SK-N-SH (cell line): ENCODE measurements around the gene CACNG7. TPM values are rescaled to one million over a fixed set of nuclear protein-coding genes. Genes with fewer than 3 reads are reported as not detected.

Source experiments
- CTCF ChIA-PET: fragments of 300-600, 350-600 bp; formaldehyde crosslinking; extraction: SDS; loops from one replicate; lab custom pipeline; 2021; lab: Yijun Ruan, JAX
- POLR2A ChIA-PET: fragments of 350-600 bp; sonication (Branson Sonifier 250); formaldehyde crosslinking; extraction: SDS; loops from one replicate; lab custom pipeline; 2020; ENCODE audit warnings: antibody characterized with exemption, inconsistent platforms; lab: Yijun Ruan, JAX
- DNase-seq: peaks from one replicate; pipeline ENCODE4 v3.0.0; 2012
- H2AFZ ChIP-seq: fragments of 200-600 bp; sonication (generic); 2 replicates; pipeline ENCODE4 v1.8.1; 2016; ENCODE audit warnings: antibody characterized with exemption, mild to moderate bottlenecking, low read depth
- H3F3A ChIP-seq: fragments of 200-600 bp; sonication (generic); replicated peaks from 2 replicates; pipeline ENCODE3; 2016; ENCODE audit warnings: antibody characterized with exemption, mild to moderate bottlenecking; ENCODE audit not compliant: insufficient read depth
- H3K27ac ChIP-seq, 2 experiments: fragments of 200-500 bp in 1 of 2; fragments of 200-600 bp in 1 of 2; sonication (Bioruptor generic) in 1 of 2; sonication (generic), shearing (Covaris generic) in 1 of 2; 2 replicates each; pipeline versions ENCODE4 v1.5.1 to v1.6.1; 2014 to 2016; ENCODE audit warnings: low read depth in 2 of 2, inconsistent platforms in 1 of 2, low read length in 1 of 2, mild to moderate bottlenecking in 1 of 2, mixed read lengths in 1 of 2
- H3K27me3 ChIP-seq: fragments of 200-600 bp; sonication (generic), shearing (Covaris generic); 2 replicates; pipeline ENCODE4 v1.6.1; 2016; ENCODE audit warnings: mixed run types; ENCODE audit not compliant: insufficient read depth
- H3K36me3 ChIP-seq, 2 experiments: fragments of 200-500 bp in 1 of 2; fragments of 200-600 bp in 1 of 2; sonication (Bioruptor generic) in 1 of 2; sonication (generic) in 1 of 2; replicated peaks in 1 of 2; 2 replicates each; pipeline versions ENCODE3 to v1.5.1; 2014 to 2016; ENCODE audit warnings: low read length in 1 of 2, mild to moderate bottlenecking in 1 of 2; ENCODE audit not compliant: insufficient read depth in 2 of 2, control insufficient read depth in 1 of 2
- H3K4me1 ChIP-seq, 2 experiments: fragments of 200-500 bp in 1 of 2; fragments of 200-600 bp in 1 of 2; sonication (Bioruptor generic) in 1 of 2; sonication (generic), shearing (Covaris generic) in 1 of 2; 2 replicates each; pipeline versions ENCODE4 v1.5.1 to v1.6.1; 2014 to 2016; ENCODE audit warnings: low read depth in 1 of 2, low read length in 1 of 2, mixed run types in 1 of 2; ENCODE audit not compliant: insufficient read depth in 2 of 2, control insufficient read depth in 1 of 2
- H3K4me2 ChIP-seq: fragments of 200-600 bp; sonication (generic), shearing (Covaris generic); 2 replicates; pipeline ENCODE4 v1.6.1; 2017; ENCODE audit warnings: mixed run types
- H3K4me3 ChIP-seq, 2 experiments: fragments of 200-500 bp in 1 of 2; fragments of 200-600 bp in 1 of 2; sonication (Bioruptor generic) in 1 of 2; sonication (generic), shearing (Covaris generic) in 1 of 2; 2 replicates each; pipeline versions ENCODE4 v1.5.1 to v1.8.1; 2014 to 2016; ENCODE audit warnings: low read depth in 2 of 2, inconsistent platforms in 1 of 2, low read length in 1 of 2, mild to moderate bottlenecking in 1 of 2, mixed read lengths in 1 of 2, moderate library complexity in 1 of 2
- H3K79me2 ChIP-seq: fragments of 200-600 bp; sonication (generic); 2 replicates; pipeline ENCODE4 v1.8.1; 2017; ENCODE audit warnings: mild to moderate bottlenecking; ENCODE audit not compliant: insufficient read depth
- H3K9ac ChIP-seq: fragments of 200-600 bp; sonication (generic); 2 replicates; pipeline ENCODE4 v1.6.1; 2017; ENCODE audit warnings: mixed run types
- H3K9me2 ChIP-seq: fragments of 200-600 bp; sonication (generic); 2 replicates; pipeline ENCODE4 v1.6.1; 2017; ENCODE audit warnings: mixed run types
- H3K9me3 ChIP-seq: fragments of 200-600 bp; sonication (generic); 2 replicates; pipeline ENCODE4 v1.6.1; 2017; ENCODE audit warnings: mixed run types, mild to moderate bottlenecking, moderate library complexity
- H4K20me1 ChIP-seq: fragments of 200-600 bp; sonication (generic); 2 replicates; pipeline ENCODE4 v1.6.1; 2017; ENCODE audit warnings: mild to moderate bottlenecking, mixed run types; ENCODE audit not compliant: insufficient read depth
- CHD2 ChIP-seq: fragments of 150-350 bp; IDR thresholded peaks from 2 replicates; pipeline ENCODE4 v1.6.1; 2018; ENCODE audit warnings: low read length; ENCODE audit not compliant: partially characterized antibody
- ELF1 ChIP-seq: IDR thresholded peaks from 2 replicates; pipeline ENCODE4 v1.4.0; 2012
- EP300 ChIP-seq, 2 experiments: IDR thresholded peaks; 2 replicates each; pipeline versions ENCODE4 v1.4.0 to v1.6.1; 2012; ENCODE audit warnings: borderline replicate concordance in 1 of 2, low read depth in 1 of 2, low read length in 1 of 2
- EZH2phosphoT487 ChIP-seq: fragments of 200-600 bp; sonication (generic); IDR thresholded peaks from 2 replicates; pipeline ENCODE4 v1.6.1; 2017; ENCODE audit warnings: low read depth, mixed run types, mild to moderate bottlenecking, antibody characterized with exemption, moderate library complexity, borderline replicate concordance
- FOXJ3 ChIP-seq: sonication (generic); formaldehyde crosslinking; IDR thresholded peaks from 2 replicates; pipeline ENCODE4 v1.5.1; 2020; ENCODE audit warnings: mild to moderate bottlenecking, missing genetic modification reagents
- FOXM1 ChIP-seq: IDR thresholded peaks from 2 replicates; pipeline ENCODE4 v1.4.0; 2012; ENCODE audit warnings: low read depth, mild to moderate bottlenecking
- GABPA ChIP-seq: IDR thresholded peaks from 2 replicates; pipeline ENCODE4 v1.4.0; 2012; ENCODE audit warnings: low read depth, mild to moderate bottlenecking
- POLR2AphosphoS5 ChIP-seq: IDR thresholded peaks from 2 replicates; pipeline ENCODE4 v1.6.1; 2012; ENCODE audit warnings: low read depth, low read length
- RFX5 ChIP-seq: IDR thresholded peaks from 2 replicates; pipeline ENCODE4 v1.6.1; 2012; ENCODE audit warnings: mild to moderate bottlenecking, improper control_type of control experiment, low read length
- TAF1 ChIP-seq: IDR thresholded peaks from 2 replicates; pipeline ENCODE4 v1.6.1; 2012; ENCODE audit warnings: low read depth, mild to moderate bottlenecking, low read length, moderate library complexity, borderline replicate concordance
- TCF12 ChIP-seq: IDR thresholded peaks from 2 replicates; pipeline ENCODE4 v1.4.0; 2012
- TEAD4 ChIP-seq: IDR thresholded peaks from 2 replicates; pipeline ENCODE4 v1.4.0; 2012; ENCODE audit warnings: mild to moderate bottlenecking, borderline replicate concordance; ENCODE audit not compliant: insufficient read depth
- YY1 ChIP-seq: IDR thresholded peaks from 2 replicates; pipeline ENCODE4 v1.4.0; 2012; ENCODE audit warnings: low read depth, mild to moderate bottlenecking
- ZBTB33 ChIP-seq: IDR thresholded peaks from 2 replicates; pipeline ENCODE4 v1.4.0; 2012; ENCODE audit warnings: low read depth, borderline replicate concordance
- WGBS: methylation state at CpG from one replicate; pipeline ENCODE4 v1.1.6; 2017; ENCODE audit warnings: low lambda C conversion rate; 5-methylcytosine and 5-hydroxymethylcytosine counted together
- polyA plus RNA-seq, 3 experiments: library from polyadenylated mRNA; depleted of rRNA; stranded (reverse); fragments of >200 nt; gene quantifications; 2 replicates each; pipeline ENCODE4 v1.2.3, GENCODE V29; 2012
- TF ChIP-seq, protein P1 (sequence below): IDR thresholded peaks from 2 replicates; pipeline ENCODE4 v1.4.0; 2012; ENCODE audit warnings: low read depth
- TF ChIP-seq, protein P2 (sequence below): IDR thresholded peaks from 2 replicates; pipeline ENCODE4; 2012
- TF ChIP-seq, protein P3 (sequence below): fragments of 200-600 bp; sonication (generic); IDR thresholded peaks from 2 replicates; pipeline ENCODE4 v1.6.1; 2017; ENCODE audit warnings: antibody characterized with exemption, mild to moderate bottlenecking, moderate library complexity

CACNG7 gene
- polyA plus RNA-seq, 1 of the 3 experiments (the other 2 are of a cell fraction): 25.7 TPM

DNA sequence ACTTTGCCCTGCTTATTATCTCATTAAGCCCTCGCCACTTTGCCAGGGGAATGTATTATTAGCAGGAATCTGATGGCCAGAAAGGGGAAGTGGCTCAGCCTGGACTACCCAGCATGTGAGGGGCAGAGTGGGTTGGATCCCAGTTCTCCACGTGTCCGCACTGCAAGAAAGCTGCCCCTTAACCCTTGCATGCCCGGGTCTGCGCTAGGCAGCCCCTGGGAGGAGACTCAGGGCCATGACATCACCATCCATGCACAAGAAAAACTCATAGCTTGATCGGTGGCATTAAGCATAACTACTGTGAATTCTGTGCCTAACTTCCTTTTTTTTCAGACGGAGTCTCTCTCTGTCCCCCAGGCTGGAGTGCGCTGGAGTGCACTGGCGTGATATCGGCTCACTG lies 62.6 kb downstream of the CACNG7 start:
- H3K4me1 ChIP-seq: no peaks in the 10 kb centered on the region
- ChIA-PET POLR2A (no interaction called here), CTCF (interaction anchor here (1.1 kb wide), 2 partner anchors 25 to 52 kb away, joined by 3 read pairs; no protein-coding TSS in a partner anchor)
- no peaks in the 10 kb centered on the region for H3K9me2 ChIP-seq
- TF ChIP-seq TEAD4 (no peak), FOXM1 (no peak), EZH2phosphoT487 (no peak), POLR2AphosphoS5 (no peak), EP300 (IDR thresholded peaks at IDR 0.05; ENCODE audit: borderline replicate concordance in 1 of 2, low read depth in 1 of 2, low read length in 1 of 2) (no peak), FOXJ3 (CRISPR knock-in tag) (no peak), ELF1 (no peak)
- TF ChIP-seq, protein P1, sequence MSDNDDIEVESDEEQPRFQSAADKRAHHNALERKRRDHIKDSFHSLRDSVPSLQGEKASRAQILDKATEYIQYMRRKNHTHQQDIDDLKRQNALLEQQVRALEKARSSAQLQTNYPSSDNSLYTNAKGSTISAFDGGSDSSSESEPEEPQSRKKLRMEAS: no peak
- no peaks in the 10 kb centered on the region for H3K27me3 ChIP-seq
- no peaks in the 10 kb centered on the region for H4K20me1 ChIP-seq
- H3F3A ChIP-seq: peaks cover 7% of the 10 kb centered on the region
- no peaks in the 10 kb centered on the region; the same call in 1 of the 2 replicates for H3K79me2 ChIP-seq
- no peak overlapping the region for H3K4me2 ChIP-seq
- H3K36me3 ChIP-seq: peaks cover 4 to 13% of the 10 kb centered on the region in 2 experiments
- 88% methylated on average over 6 of the region's 10 CpGs for WGBS
- no peak overlapping the region for H2AFZ ChIP-seq
- DNase-seq: no peak
- H3K27ac ChIP-seq: no peak overlapping the region
- no peak overlapping the region for H3K9ac ChIP-seq
- no peak overlapping the region for H3K4me3 ChIP-seq
- H3K9me3 ChIP-seq: no peaks in the 10 kb centered on the region

DNA sequence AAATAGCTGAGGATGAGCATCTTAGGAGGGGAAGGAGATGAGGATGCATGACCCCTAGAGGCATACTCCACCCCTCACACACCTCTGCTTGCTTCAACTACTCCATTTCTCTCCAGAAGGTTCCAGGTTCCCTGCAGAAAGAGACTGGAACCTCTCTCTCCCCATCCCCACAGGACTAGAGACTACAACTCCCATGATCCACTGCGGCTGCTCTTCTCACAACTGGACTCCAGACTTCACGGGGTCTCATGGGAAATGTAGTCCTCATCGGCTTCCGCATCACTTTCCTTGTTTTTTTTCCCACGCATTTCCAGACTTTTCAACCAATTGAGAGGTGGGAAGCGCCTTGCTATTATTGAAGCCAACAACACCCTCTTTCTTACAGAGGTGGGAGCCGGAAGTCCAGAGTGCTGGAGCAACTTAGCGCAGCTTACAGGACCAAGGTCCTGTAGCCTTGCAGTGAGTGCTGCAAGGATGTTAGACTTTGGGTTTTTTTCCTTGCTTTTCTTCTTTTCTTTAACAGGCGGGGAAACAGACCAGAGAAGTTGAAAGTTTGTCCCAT lies 68.4 kb downstream of the CACNG7 start:
- POLR2A ChIA-PET: no interaction called here
- WGBS: under 1% methylated on average over 9 of the region's 9 CpGs
- Histone ChIP-seq H3K9me3 (no peaks in the 10 kb centered on the region), H3K4me2 (peak overlapping the region; percentile 78), H3K36me3 (no peaks in the 10 kb centered on the region), H4K20me1 (no peaks in the 10 kb centered on the region), H3K9ac (peak overlapping the region; percentile 33; the same call in 1 of the 2 replicates), H2AFZ (peak overlapping the region; percentile 84; the same call in 1 of the 2 replicates), H3K27ac (peak overlapping the region; percentile 81 to 90), H3K9me2 (no peaks in the 10 kb centered on the region), H3F3A (peaks cover 32% of the 10 kb centered on the region), H3K79me2 (peaks cover 11% of the 10 kb centered on the region), H3K27me3 (no peaks in the 10 kb centered on the region), H3K4me1 (peaks cover 7 to 23% of the 10 kb centered on the region in 2 experiments; a peak in 3 of 4 replicates), H3K4me3 (peak overlapping the region; percentile 49 to 60)
- CTCF ChIA-PET: interaction anchor here (1.0 kb wide), 2 partner anchors 46 to 65 kb away, joined by 3 read pairs; no protein-coding TSS in a partner anchor
- peak; percentile 81 for DNase-seq
- TF ChIP-seq, protein P2, sequence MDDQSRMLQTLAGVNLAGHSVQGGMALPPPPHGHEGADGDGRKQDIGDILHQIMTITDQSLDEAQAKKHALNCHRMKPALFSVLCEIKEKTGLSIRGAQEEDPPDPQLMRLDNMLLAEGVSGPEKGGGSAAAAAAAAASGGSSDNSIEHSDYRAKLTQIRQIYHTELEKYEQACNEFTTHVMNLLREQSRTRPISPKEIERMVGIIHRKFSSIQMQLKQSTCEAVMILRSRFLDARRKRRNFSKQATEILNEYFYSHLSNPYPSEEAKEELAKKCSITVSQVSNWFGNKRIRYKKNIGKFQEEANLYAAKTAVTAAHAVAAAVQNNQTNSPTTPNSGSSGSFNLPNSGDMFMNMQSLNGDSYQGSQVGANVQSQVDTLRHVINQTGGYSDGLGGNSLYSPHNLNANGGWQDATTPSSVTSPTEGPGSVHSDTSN: no peak
- TF ChIP-seq CHD2 (peak; percentile 89), TCF12 (no peak), TAF1 (no peak), ZBTB33 (peak; percentile 78), YY1 (no peak), FOXJ3 (CRISPR knock-in tag) (no peak), GABPA (peak; percentile 43; the same call in 1 of the 2 replicates), POLR2AphosphoS5 (peak; percentile 55; the same call in 1 of the 2 replicates), ELF1 (peak; percentile 92), EP300 (IDR thresholded peaks at IDR 0.05; ENCODE audit: borderline replicate concordance in 1 of 2, low read depth in 1 of 2, low read length in 1 of 2) (no peak), RFX5 (no peak)
- TF ChIP-seq, protein P1: 0 out of 2 replicates have a peak, but pooled peaks have one; percentile 27
- TF ChIP-seq, protein P3, sequence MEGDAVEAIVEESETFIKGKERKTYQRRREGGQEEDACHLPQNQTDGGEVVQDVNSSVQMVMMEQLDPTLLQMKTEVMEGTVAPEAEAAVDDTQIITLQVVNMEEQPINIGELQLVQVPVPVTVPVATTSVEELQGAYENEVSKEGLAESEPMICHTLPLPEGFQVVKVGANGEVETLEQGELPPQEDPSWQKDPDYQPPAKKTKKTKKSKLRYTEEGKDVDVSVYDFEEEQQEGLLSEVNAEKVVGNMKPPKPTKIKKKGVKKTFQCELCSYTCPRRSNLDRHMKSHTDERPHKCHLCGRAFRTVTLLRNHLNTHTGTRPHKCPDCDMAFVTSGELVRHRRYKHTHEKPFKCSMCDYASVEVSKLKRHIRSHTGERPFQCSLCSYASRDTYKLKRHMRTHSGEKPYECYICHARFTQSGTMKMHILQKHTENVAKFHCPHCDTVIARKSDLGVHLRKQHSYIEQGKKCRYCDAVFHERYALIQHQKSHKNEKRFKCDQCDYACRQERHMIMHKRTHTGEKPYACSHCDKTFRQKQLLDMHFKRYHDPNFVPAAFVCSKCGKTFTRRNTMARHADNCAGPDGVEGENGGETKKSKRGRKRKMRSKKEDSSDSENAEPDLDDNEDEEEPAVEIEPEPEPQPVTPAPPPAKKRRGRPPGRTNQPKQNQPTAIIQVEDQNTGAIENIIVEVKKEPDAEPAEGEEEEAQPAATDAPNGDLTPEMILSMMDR: no peak
